Fibroblast of mammary gland (primary cell): Measurements from ENCODE around the gene SVIP.
A peak's percentile ranks its signal among the peaks of the same experiment; 100 is the strongest.

Experiments
- DNase-seq: peaks from one replicate; pipeline ENCODE4 v3.0.0-alpha.2; 2010; ENCODE audit warnings: low read depth
- H3K4me3 ChIP-seq: 2 replicates; pipeline ENCODE4 v1.5.1; 2011; ENCODE audit warnings: low read depth, mild to moderate bottlenecking, low read length, moderate library complexity; ENCODE audit not compliant: control insufficient read depth
- TF ChIP-seq, protein P1 (sequence below): conservative IDR thresholded peaks from 2 replicates; pipeline ENCODE4 v1.5.1; 2011; ENCODE audit warnings: low read depth, low read length, inconsistent platforms; ENCODE audit not compliant: control insufficient read depth, insufficient read depth

Gene SVIP

GRCh38 chr11:22859756-22860155 lies 30.2 kb upstream of the SVIP start:
- TF ChIP-seq, protein P1, sequence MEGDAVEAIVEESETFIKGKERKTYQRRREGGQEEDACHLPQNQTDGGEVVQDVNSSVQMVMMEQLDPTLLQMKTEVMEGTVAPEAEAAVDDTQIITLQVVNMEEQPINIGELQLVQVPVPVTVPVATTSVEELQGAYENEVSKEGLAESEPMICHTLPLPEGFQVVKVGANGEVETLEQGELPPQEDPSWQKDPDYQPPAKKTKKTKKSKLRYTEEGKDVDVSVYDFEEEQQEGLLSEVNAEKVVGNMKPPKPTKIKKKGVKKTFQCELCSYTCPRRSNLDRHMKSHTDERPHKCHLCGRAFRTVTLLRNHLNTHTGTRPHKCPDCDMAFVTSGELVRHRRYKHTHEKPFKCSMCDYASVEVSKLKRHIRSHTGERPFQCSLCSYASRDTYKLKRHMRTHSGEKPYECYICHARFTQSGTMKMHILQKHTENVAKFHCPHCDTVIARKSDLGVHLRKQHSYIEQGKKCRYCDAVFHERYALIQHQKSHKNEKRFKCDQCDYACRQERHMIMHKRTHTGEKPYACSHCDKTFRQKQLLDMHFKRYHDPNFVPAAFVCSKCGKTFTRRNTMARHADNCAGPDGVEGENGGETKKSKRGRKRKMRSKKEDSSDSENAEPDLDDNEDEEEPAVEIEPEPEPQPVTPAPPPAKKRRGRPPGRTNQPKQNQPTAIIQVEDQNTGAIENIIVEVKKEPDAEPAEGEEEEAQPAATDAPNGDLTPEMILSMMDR, result no peak
- no peak for DNase-seq
- no peak overlapping the region for H3K4me3 ChIP-seq

DNA sequence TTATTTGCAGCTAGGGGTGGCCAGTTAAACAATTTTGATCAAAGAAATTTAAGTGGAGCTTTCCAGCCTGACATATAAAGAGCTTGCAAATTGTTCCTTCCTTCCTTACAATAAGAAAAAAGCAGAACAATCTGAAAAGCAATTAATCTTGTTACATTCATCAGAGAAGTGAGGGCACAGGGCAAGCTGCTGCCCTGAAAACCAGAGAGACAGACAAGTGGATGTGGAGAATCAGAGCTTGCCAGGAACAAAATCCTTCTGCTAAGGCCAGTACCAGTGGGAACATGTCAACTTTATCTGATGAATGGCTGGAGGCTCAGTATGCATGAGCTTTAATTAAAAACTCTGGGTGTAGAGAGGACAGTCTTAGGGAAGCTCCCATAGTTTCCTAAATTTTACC lies 21.9 kb upstream of the SVIP start:
- no peak for DNase-seq
- H3K4me3 ChIP-seq, result no peak overlapping the region
- TF ChIP-seq, protein P1, result no peak

DNA sequence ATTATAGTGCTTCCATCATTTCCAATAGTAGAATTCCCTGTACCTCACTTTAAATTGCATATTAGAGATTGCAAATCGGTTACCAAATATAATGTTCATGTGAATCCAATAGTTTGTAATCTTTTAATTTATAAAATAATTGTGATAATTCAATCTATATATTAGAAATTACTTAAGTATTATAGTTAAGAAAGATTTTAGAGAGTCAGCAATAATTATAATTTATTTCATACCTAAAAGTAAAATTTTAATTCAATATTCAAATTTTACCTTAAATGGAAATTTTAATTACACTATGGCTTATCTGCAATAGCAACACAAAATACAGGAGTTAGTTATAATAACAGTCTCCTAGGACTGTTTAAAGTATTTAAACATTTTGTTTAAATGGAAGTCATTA lies 17.1 kb upstream of the SVIP start:
- DNase-seq, result no peak
- TF ChIP-seq, protein P1, result no peak
- H3K4me3 ChIP-seq, result no peak overlapping the region

DNA sequence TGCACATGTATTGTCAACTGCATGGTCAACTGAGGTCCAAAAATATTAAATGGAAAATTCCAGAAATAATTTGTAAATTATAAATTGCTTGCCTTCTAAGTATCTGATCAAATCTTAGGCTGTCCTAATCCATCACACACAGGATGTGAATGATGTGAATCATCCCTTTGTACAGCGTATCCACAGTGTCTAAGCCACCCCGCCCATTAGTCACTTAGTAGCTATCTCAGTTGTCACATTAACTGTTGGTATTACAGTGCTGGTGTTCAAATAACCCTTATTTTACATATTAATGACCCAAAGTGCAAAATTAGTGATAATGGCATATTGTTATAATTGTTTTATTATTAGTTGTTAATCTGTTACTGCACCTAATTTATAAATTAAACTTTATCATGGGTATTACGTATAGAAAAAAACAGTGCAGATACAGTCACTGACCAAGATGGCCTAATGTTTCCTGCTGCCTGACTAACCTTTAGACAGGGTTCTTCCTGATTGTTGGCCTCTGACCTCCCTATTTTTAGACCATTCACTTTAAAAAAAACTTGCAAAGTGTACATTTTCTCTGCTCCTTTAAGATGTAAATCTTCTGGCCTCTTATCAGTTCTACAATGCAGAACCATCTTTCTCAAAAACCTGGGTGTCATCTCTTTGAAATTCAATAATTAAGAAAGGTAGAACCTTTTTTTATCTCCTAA lies 2.9 kb upstream of the SVIP start:
- DNase-seq, result peak; percentile 16
- TF ChIP-seq, protein P1, result no peak
- no peak overlapping the region for H3K4me3 ChIP-seq

DNA sequence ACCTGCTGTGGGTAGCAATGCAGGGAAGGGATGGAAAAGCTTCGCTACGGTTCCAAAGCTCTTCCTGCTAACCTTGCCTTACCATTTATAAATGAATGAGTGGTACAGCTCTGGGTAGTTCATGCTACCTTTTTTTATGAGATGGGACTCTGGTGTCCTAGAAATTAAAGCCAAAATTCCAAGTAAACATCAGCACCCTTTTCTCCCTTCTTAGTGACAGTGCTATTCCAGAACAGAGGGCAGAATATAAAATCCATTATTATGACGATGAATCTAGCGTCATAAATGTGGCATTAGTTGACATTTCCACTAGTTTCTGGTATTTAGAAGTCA lies 447 bp upstream of the SVIP start:
- DNase-seq, result no peak
- TF ChIP-seq, protein P1, result no peak

DNA sequence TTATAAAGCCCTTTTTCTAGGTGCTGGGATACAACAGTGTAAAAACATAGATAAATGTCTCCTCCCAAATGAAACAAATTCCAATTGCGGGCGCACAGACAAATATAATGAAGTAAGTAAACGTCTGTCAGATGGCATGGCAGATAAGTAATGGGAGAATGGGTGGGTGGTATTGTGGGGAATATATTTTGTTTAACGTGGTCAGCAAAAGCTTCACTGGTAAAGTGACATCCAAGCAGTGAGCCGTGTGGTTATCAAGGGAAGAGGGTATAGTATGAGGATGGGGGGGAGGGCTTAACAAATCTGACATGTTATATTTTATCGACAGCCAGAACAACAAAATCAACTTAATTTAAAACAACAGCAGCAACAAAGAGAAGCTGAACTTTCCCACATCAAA lies 1.2 kb downstream of the SVIP start:
- no peak for DNase-seq
- H3K4me3 ChIP-seq, result no peak overlapping the region
- TF ChIP-seq, protein P1, result no peak

More for the DNA sequence above, 447 bp upstream of the SVIP start:
- H3K4me3 ChIP-seq, result peak overlapping the region; percentile 40

GRCh38 chr11:22822203-22822602 lies 7.4 kb downstream of the SVIP start:
- no peak overlapping the region for H3K4me3 ChIP-seq
- DNase-seq, result no peak
- TF ChIP-seq, protein P1, result no peak
